Measurements from ENCODE around the gene PXDC1.

The PXDC1 gene

GRCh38 chr6:3789018-3789895 lies 37.7 kb upstream of the PXDC1 start:
- DNase-seq (ENCODE audit: extremely low spot score), result no peak
- CTCF ChIA-PET, result interaction anchor here (1.2 to 2.4 kb wide), 3 partner anchors 8 to 98 kb away, joined by 3 to 8 read pairs (median 7); partner anchors contain the start of gene FAM50B
- TF ChIP-seq, protein P1, sequence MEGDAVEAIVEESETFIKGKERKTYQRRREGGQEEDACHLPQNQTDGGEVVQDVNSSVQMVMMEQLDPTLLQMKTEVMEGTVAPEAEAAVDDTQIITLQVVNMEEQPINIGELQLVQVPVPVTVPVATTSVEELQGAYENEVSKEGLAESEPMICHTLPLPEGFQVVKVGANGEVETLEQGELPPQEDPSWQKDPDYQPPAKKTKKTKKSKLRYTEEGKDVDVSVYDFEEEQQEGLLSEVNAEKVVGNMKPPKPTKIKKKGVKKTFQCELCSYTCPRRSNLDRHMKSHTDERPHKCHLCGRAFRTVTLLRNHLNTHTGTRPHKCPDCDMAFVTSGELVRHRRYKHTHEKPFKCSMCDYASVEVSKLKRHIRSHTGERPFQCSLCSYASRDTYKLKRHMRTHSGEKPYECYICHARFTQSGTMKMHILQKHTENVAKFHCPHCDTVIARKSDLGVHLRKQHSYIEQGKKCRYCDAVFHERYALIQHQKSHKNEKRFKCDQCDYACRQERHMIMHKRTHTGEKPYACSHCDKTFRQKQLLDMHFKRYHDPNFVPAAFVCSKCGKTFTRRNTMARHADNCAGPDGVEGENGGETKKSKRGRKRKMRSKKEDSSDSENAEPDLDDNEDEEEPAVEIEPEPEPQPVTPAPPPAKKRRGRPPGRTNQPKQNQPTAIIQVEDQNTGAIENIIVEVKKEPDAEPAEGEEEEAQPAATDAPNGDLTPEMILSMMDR (IDR thresholded peaks at IDR 0.05; ENCODE audit: control extremely low read depth, extremely low read depth, low read depth, missing control alignments), result no peak

DNA sequence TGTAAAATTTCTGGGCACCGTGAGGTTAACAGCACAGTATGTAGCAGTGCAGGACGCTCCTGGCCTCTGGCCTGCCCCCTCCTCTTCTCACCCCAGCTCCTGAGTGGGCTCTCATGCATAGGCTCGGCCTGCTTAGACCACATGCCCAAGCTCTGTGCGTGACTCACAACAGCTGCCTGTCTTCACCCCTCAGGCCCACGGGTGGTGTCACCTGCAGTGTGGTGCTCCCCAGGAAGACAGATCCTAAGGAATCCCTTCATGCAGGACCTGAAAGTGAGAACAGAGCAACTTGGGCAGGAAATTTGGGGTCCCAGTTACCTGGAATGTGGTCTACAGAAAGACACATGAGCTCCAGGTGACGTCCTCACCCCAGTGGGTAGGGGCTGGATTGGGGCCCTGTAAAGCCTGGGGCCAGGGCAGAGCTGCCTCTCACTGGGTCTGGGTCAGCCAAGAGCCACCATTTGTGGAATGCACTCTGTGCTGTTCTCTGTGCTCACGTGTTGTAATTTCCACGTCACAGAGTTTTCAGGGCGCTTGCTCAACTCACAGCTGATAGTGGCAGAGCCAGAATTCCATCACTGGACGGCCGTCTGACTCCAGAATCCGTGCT lies 37.0 kb upstream of the PXDC1 start:
- CTCF ChIA-PET, result interaction anchor here (1.8 to 2.4 kb wide), 2 partner anchors 9 to 61 kb away, joined by 7 to 8 read pairs; partner anchors contain the start of gene FAM50B
- POLR2A ChIA-PET, result no interaction called here
- no peak for DNase-seq (ENCODE audit: extremely low spot score)
- TF ChIP-seq, protein P1 (IDR thresholded peaks at IDR 0.05; ENCODE audit: control extremely low read depth, extremely low read depth, low read depth, missing control alignments), result no peak

More at GRCh38 chr6:3789018-3789895, 37.7 kb upstream of the PXDC1 start:
- POLR2A ChIA-PET, result no interaction called here

DNA sequence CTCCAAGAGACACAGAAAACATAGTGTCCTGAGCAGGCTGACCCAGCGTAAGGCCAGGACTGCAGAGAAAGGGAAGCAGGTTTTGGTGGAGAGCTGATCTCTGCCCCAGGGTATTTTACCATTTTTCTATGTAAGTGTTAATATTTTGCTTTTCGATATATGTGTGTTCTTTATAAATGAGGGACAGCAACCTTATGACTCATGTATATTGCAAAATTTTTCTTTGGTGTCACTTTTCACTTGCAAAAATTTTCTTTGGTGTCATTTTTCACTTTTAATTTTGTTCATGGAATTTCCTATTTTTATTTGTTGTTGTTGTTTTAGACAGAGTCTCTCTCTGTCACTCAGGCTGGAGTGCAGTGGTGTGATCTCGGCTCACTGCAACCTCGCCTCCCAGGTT lies 34.6 kb upstream of the PXDC1 start:
- POLR2A ChIA-PET, result no interaction called here
- no peak for DNase-seq (ENCODE audit: extremely low spot score)
- TF ChIP-seq, protein P1 (IDR thresholded peaks at IDR 0.05; ENCODE audit: control extremely low read depth, extremely low read depth, low read depth, missing control alignments), result no peak
- CTCF ChIA-PET, result interaction anchor here (1.3 kb wide), 1 partner anchor 12 kb away, joined by 3 read pairs; no protein-coding TSS in a partner anchor

- TF ChIP-seq, protein P1 (IDR thresholded peaks at IDR 0.05; ENCODE audit: control extremely low read depth, extremely low read depth, low read depth, missing control alignments), result no peak
- DNase-seq (ENCODE audit: extremely low spot score), result no peak
- ChIA-PET POLR2A (no interaction called here), CTCF (interaction anchor here (1.3 kb wide), 1 partner anchor 12 kb away, joined by 3 read pairs; no protein-coding TSS in a partner anchor)
Measured at GRCh38 chr6:3785745-3786098, 34.2 kb upstream of the PXDC1 start.

DNA sequence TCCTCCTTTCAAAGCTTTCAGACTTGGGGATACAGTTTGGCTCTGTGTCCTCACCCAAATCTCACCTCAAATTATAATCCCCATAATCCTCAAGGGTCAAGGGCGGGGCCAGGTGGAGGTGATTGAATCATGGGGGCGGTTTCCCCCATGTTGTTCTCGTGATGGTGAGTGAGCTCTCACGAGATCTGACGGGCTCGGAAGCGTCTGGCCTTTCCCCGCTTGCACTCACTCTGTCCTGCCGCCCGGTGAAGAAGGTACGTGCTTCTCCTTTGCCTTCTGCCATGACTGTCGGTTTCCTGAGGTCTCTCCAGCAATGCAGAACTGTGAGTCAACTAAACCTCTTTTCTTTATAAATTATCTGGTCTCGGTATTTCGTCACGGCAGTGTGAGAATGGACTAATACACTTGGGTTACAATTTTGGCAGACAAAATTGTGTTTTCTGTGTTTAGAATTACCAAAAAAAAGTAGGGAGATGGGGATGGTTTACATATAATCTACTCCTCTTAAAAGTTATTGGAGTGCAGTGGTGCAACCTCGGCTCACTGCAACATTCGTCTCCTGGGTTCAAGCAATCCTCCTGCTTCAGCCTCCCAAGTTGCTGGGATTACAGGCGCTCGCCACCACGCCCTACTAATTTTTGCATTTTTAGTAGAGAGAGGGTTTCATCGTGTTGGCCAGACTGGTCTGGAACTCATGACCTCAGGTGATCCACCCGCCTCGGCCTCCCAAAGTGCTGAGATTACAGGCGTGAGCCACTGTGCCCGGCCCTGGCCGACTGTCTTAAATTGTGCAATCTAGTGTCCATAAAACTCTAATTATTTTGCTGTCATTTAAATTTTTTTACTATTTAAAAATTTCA lies 33.6 kb upstream of the PXDC1 start:
- DNase-seq (ENCODE audit: extremely low spot score), result no peak
- TF ChIP-seq, protein P1 (IDR thresholded peaks at IDR 0.05; ENCODE audit: control extremely low read depth, extremely low read depth, low read depth, missing control alignments), result no peak
- ChIA-PET POLR2A (no interaction called here), CTCF (interaction anchor here (1.3 kb wide), 1 partner anchor 13 kb away, joined by 3 read pairs; no protein-coding TSS in a partner anchor)

GRCh38 chr6:3784423-3784822 lies 32.9 kb upstream of the PXDC1 start:
- ChIA-PET POLR2A (no interaction called here), CTCF (no interaction called here)
- TF ChIP-seq, protein P1 (IDR thresholded peaks at IDR 0.05; ENCODE audit: control extremely low read depth, extremely low read depth, low read depth, missing control alignments), result no peak
- no peak for DNase-seq (ENCODE audit: extremely low spot score)

Data from GM10248 (cell line).